ENCODE data around the gene ARMH1.
"Not testable (repeated sequence)": the region's sequence is repeated elsewhere in the genome, so short reads cannot be mapped to it uniquely, and the experiment has no call there.

Gene ARMH1

DNA sequence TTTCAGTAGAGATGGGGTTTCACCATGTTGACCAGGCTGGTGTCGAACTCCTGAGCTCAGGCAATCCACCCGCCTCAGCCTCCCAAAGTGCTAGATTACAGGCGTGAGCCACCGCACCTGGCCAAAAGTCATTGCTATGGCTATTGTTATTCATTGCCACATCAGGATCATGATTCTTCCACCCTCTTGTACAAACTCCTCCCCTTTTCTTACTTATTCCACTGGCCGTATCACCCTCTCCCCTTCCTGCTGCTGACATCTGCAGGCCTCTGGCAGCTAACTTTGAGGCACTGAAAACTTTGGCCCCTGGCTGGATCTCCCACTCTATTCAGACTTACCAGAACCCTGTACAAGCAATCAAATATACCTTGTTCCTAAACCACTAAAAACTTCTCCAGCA is 11.1 kb upstream of the ARMH1 start:
- Histone ChIP-seq H3F3A (ENCODE audit: insufficient read depth, low read length) (no peaks in the 10 kb centered on the region), H3K79me2 (ENCODE audit: low read length) (no peaks in the 10 kb centered on the region), H4K20me1 (ENCODE audit: insufficient read depth, low read length) (no peaks in the 10 kb centered on the region), H3K4me2 (ENCODE audit: low read depth, low read length) (no peak overlapping the region), H3K4me3 (ENCODE audit: low read length) (no peak overlapping the region), H2AFZ (ENCODE audit: low read length) (no peak overlapping the region), H3K9me2 (replicated peaks; ENCODE audit: insufficient read depth, low read length) (no peaks in the 10 kb centered on the region), H3K4me1 (ENCODE audit: low read length) (no peaks in the 10 kb centered on the region), H3K27ac (ENCODE audit: low read length) (no peak overlapping the region), H3K27me3 (replicated peaks; ENCODE audit: insufficient read depth, low read length) (no peaks in the 10 kb centered on the region), H3K36me3 (replicated peaks; ENCODE audit: insufficient read depth, low read length) (no peaks in the 10 kb centered on the region), H3K9ac (ENCODE audit: low read length) (no peak overlapping the region), H3K9me3 (replicated peaks; ENCODE audit: insufficient read depth, low read length) (no peaks in the 10 kb centered on the region)
- TF ChIP-seq, protein P1, sequence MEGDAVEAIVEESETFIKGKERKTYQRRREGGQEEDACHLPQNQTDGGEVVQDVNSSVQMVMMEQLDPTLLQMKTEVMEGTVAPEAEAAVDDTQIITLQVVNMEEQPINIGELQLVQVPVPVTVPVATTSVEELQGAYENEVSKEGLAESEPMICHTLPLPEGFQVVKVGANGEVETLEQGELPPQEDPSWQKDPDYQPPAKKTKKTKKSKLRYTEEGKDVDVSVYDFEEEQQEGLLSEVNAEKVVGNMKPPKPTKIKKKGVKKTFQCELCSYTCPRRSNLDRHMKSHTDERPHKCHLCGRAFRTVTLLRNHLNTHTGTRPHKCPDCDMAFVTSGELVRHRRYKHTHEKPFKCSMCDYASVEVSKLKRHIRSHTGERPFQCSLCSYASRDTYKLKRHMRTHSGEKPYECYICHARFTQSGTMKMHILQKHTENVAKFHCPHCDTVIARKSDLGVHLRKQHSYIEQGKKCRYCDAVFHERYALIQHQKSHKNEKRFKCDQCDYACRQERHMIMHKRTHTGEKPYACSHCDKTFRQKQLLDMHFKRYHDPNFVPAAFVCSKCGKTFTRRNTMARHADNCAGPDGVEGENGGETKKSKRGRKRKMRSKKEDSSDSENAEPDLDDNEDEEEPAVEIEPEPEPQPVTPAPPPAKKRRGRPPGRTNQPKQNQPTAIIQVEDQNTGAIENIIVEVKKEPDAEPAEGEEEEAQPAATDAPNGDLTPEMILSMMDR (IDR thresholded peaks at IDR 0.05; ENCODE audit: low read length), result no peak
- no peak for TF ChIP-seq EZH2phosphoT487 (IDR thresholded peaks at IDR 0.05; ENCODE audit: low read length)
- TF ChIP-seq EZH2 (optimal IDR thresholded peaks at IDR 0.05; ENCODE audit: low read depth, low read length), result no peak
- no peak for DNase-seq

DNA sequence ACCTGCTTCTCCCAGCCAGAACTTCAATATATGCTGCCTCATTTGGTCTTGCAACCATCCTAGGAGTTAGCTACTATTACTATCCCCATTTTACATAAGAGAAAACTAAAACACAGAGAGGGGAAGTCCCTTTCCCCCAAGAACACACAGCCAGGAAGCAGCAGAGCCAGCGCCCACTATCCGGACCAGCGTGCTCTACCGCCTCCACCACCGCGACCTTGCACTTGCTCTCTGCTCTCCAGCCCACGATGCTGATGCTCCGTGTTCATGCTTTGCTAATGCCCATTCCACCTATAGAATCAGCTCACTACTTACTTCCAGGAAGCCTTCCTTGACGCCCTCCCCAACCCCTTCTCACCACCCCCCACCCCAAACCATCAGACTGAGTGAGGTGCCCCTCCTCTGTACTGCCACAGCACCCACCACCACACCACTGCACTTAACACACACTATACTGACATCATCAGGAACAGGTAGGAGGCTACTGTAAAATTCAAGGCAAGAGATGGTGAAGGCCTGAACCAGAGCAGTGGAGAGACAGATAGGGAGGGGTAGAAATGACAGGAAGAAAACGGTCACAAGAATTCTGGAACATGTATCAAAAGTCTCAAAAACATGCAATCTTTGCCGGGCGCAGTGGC is 9.7 kb upstream of the ARMH1 start:
- Histone ChIP-seq H3K9me2 (replicated peaks; ENCODE audit: insufficient read depth, low read length) (no peaks in the 10 kb centered on the region), H3F3A (ENCODE audit: insufficient read depth, low read length) (no peaks in the 10 kb centered on the region), H3K27me3 (replicated peaks; ENCODE audit: insufficient read depth, low read length) (no peaks in the 10 kb centered on the region), H3K4me3 (ENCODE audit: low read length) (no peak overlapping the region), H3K4me1 (ENCODE audit: low read length) (no peaks in the 10 kb centered on the region), H2AFZ (ENCODE audit: low read length) (no peak overlapping the region), H3K27ac (ENCODE audit: low read length) (no peak overlapping the region), H3K4me2 (ENCODE audit: low read depth, low read length) (no peak overlapping the region), H3K36me3 (replicated peaks; ENCODE audit: insufficient read depth, low read length) (no peaks in the 10 kb centered on the region), H3K9ac (ENCODE audit: low read length) (no peak overlapping the region), H3K79me2 (ENCODE audit: low read length) (no peaks in the 10 kb centered on the region), H4K20me1 (ENCODE audit: insufficient read depth, low read length) (no peaks in the 10 kb centered on the region), H3K9me3 (replicated peaks; ENCODE audit: insufficient read depth, low read length) (no peaks in the 10 kb centered on the region)
- TF ChIP-seq EZH2phosphoT487 (IDR thresholded peaks at IDR 0.05; ENCODE audit: low read length), result no peak
- DNase-seq, result no peak

DNA sequence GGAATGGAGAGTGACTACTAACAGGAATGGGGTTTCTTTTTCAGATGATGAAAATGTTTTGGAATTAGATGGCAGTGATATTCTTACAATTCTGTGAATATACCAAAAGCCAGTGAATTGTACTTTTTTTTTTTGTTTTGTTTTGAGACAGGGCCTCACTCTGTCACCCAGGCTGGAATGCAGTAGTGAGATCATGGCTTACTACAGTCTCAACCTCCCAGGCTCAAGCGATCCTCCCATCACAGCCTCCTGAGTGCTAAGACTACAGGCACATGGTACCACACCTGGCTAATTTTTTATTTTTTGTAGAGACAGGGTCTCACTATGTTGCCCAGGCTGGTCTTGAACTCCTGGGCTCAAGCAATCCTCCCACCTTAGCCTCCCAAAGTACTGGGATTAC is 7.8 kb upstream of the ARMH1 start:
- H3K36me3 ChIP-seq (replicated peaks; ENCODE audit: insufficient read depth, low read length); H3K27ac ChIP-seq (ENCODE audit: low read length): not testable (repeated sequence)

DNA sequence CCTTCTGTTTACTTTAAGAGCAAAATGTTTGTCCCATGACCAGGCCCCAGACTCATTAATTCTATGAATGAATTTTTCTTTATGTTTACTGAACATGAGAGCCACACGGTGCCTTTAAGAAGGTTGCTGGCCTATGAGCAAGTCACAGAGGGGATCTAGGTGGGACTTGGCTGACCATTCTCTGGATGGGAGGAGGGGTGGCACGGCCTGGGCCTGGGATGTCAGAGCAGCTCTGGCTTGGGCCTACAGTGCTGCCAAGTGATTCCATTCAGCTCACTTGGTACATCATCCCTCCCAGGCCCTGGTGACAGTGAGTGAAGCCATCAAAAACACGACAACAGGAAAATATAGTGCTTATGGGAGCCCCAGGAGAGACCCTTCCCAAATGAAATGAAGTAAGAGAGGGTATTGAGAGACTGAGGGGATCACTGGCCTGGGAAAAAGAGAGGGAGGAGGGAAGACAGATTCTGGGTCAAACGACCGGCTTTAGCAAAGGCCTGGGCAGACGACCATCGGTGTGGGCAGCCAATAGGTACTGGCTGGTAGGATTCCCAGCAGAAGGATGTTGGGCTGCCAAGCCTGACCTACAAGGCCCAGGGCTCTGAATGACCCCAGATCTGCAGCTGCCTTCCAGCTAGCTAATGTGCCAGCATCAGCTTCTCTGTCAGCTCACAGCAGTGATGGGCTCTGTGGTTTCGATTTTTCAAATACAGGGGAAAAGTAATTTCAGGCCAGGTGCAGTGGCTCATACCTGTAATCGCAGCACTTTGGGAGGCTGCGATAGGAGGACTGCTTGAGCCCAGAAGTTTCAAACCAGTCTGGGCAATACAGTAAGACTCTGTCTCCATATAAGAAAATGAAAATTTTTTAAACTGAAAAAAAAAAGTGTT is 3.5 kb upstream of the ARMH1 start:
- H4K20me1 ChIP-seq (ENCODE audit: insufficient read depth, low read length), result no peaks in the 10 kb centered on the region
- no peaks in the 10 kb centered on the region for H3K36me3 ChIP-seq (replicated peaks; ENCODE audit: insufficient read depth, low read length)
- H3F3A ChIP-seq (ENCODE audit: insufficient read depth, low read length), result peaks cover 11% of the 10 kb centered on the region; the same call in 1 of the 2 replicates
- DNase-seq, result peak; percentile 64
- no peaks in the 10 kb centered on the region for H3K9me2 ChIP-seq (replicated peaks; ENCODE audit: insufficient read depth, low read length)
- no peaks in the 10 kb centered on the region for H3K79me2 ChIP-seq (ENCODE audit: low read length)
- no peak overlapping the region for H3K9ac ChIP-seq (ENCODE audit: low read length)
- H3K27ac ChIP-seq (ENCODE audit: low read length), result peak overlapping the region; percentile 23; the same call in 1 of the 2 replicates
- TF ChIP-seq EZH2 (optimal IDR thresholded peaks at IDR 0.05; ENCODE audit: low read depth, low read length) (no peak), EZH2phosphoT487 (IDR thresholded peaks at IDR 0.05; ENCODE audit: low read length) (no peak)
- TF ChIP-seq, protein P1 (IDR thresholded peaks at IDR 0.05; ENCODE audit: low read length), result no peak
- peaks cover 28% of the 10 kb centered on the region for H3K4me1 ChIP-seq (ENCODE audit: low read length)
- H2AFZ ChIP-seq (ENCODE audit: low read length), result 0 out of 2 replicates have a peak overlapping the region, but pooled peaks have one; percentile 16
- no peaks in the 10 kb centered on the region for H3K9me3 ChIP-seq (replicated peaks; ENCODE audit: insufficient read depth, low read length)
- no peak overlapping the region for H3K4me2 ChIP-seq (ENCODE audit: low read depth, low read length)
- H3K27me3 ChIP-seq (replicated peaks; ENCODE audit: insufficient read depth, low read length), result no peaks in the 10 kb centered on the region
- H3K4me3 ChIP-seq (ENCODE audit: low read length), result no peak overlapping the region

More for the DNA sequence above, 7.8 kb upstream of the ARMH1 start:
- H3K4me3 ChIP-seq (ENCODE audit: low read length); H3K9me3 ChIP-seq (replicated peaks; ENCODE audit: insufficient read depth, low read length); DNase-seq; H3K27me3 ChIP-seq (replicated peaks; ENCODE audit: insufficient read depth, low read length); H3K9me2 ChIP-seq (replicated peaks; ENCODE audit: insufficient read depth, low read length); H3K4me1 ChIP-seq (ENCODE audit: low read length); H3K4me2 ChIP-seq (ENCODE audit: low read depth, low read length); H4K20me1 ChIP-seq (ENCODE audit: insufficient read depth, low read length); H3F3A ChIP-seq (ENCODE audit: insufficient read depth, low read length); H2AFZ ChIP-seq (ENCODE audit: low read length); H3K79me2 ChIP-seq (ENCODE audit: low read length); H3K9ac ChIP-seq (ENCODE audit: low read length): not testable (repeated sequence)
